MM.1S (cell line): Measurements from ENCODE around the gene LACTB.

Experiments used
- DNase-seq: peaks from one replicate; pipeline ENCODE4 v3.0.0-alpha.2; 2015
- H2AFZ ChIP-seq: fragments of 300-600 bp; sonication (generic); 2 replicates; pipeline ENCODE4 v1.6.0; 2016; ENCODE audit warnings: antibody characterized with exemption, low read length
- H3F3A ChIP-seq: fragments of 300-600 bp; sonication (generic); 2 replicates; pipeline ENCODE4 v1.6.1; 2016; ENCODE audit warnings: mild to moderate bottlenecking, antibody characterized with exemption, low read length, moderate library complexity, mixed read lengths; ENCODE audit not compliant: insufficient read depth
- H3K27ac ChIP-seq: fragments of 300-600 bp; sonication (generic); 2 replicates; pipeline ENCODE4 v1.5.1; 2016; ENCODE audit warnings: mild to moderate bottlenecking, low read length
- H3K27me3 ChIP-seq: fragments of 300-600 bp; sonication (generic); replicated peaks from 2 replicates; pipeline ENCODE4 v1.6.0; 2016; ENCODE audit warnings: low read length; ENCODE audit not compliant: insufficient read depth
- H3K36me3 ChIP-seq: fragments of 300-600 bp; sonication (generic); replicated peaks from 2 replicates; pipeline ENCODE4 v1.6.1; 2016; ENCODE audit warnings: mild to moderate bottlenecking, low read length, mixed read lengths; ENCODE audit not compliant: insufficient read depth
- H3K4me1 ChIP-seq: fragments of 300-600 bp; sonication (generic); 2 replicates; pipeline ENCODE4 v1.6.1; 2016; ENCODE audit warnings: low read length, mixed read lengths
- H3K4me2 ChIP-seq: fragments of 300-600 bp; sonication (generic); 2 replicates; pipeline ENCODE4 v1.6.0; 2016; ENCODE audit warnings: low read depth, low read length
- H3K4me3 ChIP-seq: fragments of 300-600 bp; sonication (generic); 2 replicates; pipeline ENCODE4 v1.5.1; 2016; ENCODE audit warnings: low read length, mixed read lengths
- H3K79me2 ChIP-seq: fragments of 300-600 bp; sonication (generic); 2 replicates; pipeline ENCODE4 v1.6.1; 2016; ENCODE audit warnings: mixed run types, low read length, mixed read lengths
- H3K9ac ChIP-seq: fragments of 300-600 bp; sonication (generic); 2 replicates; pipeline ENCODE4 v1.6.1; 2016; ENCODE audit warnings: low read length, mixed read lengths
- H3K9me2 ChIP-seq: fragments of 300-600 bp; sonication (generic); replicated peaks from 2 replicates; pipeline ENCODE4 v1.6.1; 2016; ENCODE audit warnings: mild to moderate bottlenecking, low read length, mixed read lengths; ENCODE audit not compliant: insufficient read depth
- H3K9me3 ChIP-seq: fragments of 300-600 bp; sonication (generic); replicated peaks from 2 replicates; pipeline ENCODE4 v1.6.1; 2016; ENCODE audit warnings: mild to moderate bottlenecking, low read length, mixed read lengths; ENCODE audit not compliant: insufficient read depth
- H4K20me1 ChIP-seq: fragments of 300-600 bp; sonication (generic); 2 replicates; pipeline ENCODE4 v1.6.1; 2016; ENCODE audit warnings: mild to moderate bottlenecking, low read length, moderate library complexity, mixed read lengths; ENCODE audit not compliant: insufficient read depth
- CTCF ChIP-seq: fragments of 300-600 bp; sonication (generic); IDR thresholded peaks from 2 replicates; pipeline ENCODE4 v1.5.1; 2016; ENCODE audit warnings: antibody characterized with exemption, low read length, mixed read lengths
- EZH2 ChIP-seq: fragments of 300-600 bp; sonication (generic); optimal IDR thresholded peaks from 2 replicates; pipeline ENCODE3; 2017; ENCODE audit warnings: low read depth, mild to moderate bottlenecking, antibody characterized with exemption, low read length, mixed read lengths
- EZH2phosphoT487 ChIP-seq: fragments of 300-600 bp; sonication (generic); IDR thresholded peaks from 2 replicates; pipeline ENCODE4 v1.6.1; 2018; ENCODE audit warnings: antibody characterized with exemption, low read length

The LACTB gene

GRCh38 chr15:63080634-63081250 lies 40.9 kb upstream of the LACTB start:
- no peak overlapping the region for H3K9ac ChIP-seq
- H3K4me1 ChIP-seq, result no peaks in the 10 kb centered on the region
- no peak for DNase-seq
- no peaks in the 10 kb centered on the region for H3K9me2 ChIP-seq
- H3K79me2 ChIP-seq, result no peaks in the 10 kb centered on the region
- no peak overlapping the region for H3K4me2 ChIP-seq
- H3K4me3 ChIP-seq, result no peak overlapping the region
- no peaks in the 10 kb centered on the region for H3K36me3 ChIP-seq
- no peak for TF ChIP-seq EZH2phosphoT487
- no peak for TF ChIP-seq EZH2
- no peak for TF ChIP-seq CTCF
- no peaks in the 10 kb centered on the region for H3K9me3 ChIP-seq
- no peak overlapping the region for H3K27ac ChIP-seq
- H2AFZ ChIP-seq, result no peak overlapping the region
- no peaks in the 10 kb centered on the region for H3F3A ChIP-seq
- no peaks in the 10 kb centered on the region for H4K20me1 ChIP-seq
- no peaks in the 10 kb centered on the region for H3K27me3 ChIP-seq

- Histone ChIP-seq H3K4me2 (no peak overlapping the region), H3K9me3 (no peaks in the 10 kb centered on the region), H3K9me2 (no peaks in the 10 kb centered on the region), H3K9ac (no peak overlapping the region), H3F3A (no peaks in the 10 kb centered on the region), H3K27me3 (no peaks in the 10 kb centered on the region), H3K79me2 (no peaks in the 10 kb centered on the region), H3K4me3 (no peak overlapping the region), H4K20me1 (no peaks in the 10 kb centered on the region), H3K4me1 (no peaks in the 10 kb centered on the region), H3K36me3 (no peaks in the 10 kb centered on the region), H3K27ac (no peak overlapping the region), H2AFZ (no peak overlapping the region)
- no peak for TF ChIP-seq EZH2phosphoT487
- TF ChIP-seq EZH2, result no peak
- TF ChIP-seq CTCF, result no peak
- no peak for DNase-seq
Measured at GRCh38 chr15:63082366-63082765, 39.3 kb upstream of the LACTB start.

- no peaks in the 10 kb centered on the region for H3F3A ChIP-seq
- H3K9ac ChIP-seq, result no peak overlapping the region
- no peaks in the 10 kb centered on the region for H3K36me3 ChIP-seq
- DNase-seq, result no peak
- H3K27ac ChIP-seq, result no peak overlapping the region
- TF ChIP-seq EZH2 (no peak), CTCF (no peak), EZH2phosphoT487 (no peak)
- no peaks in the 10 kb centered on the region for H3K79me2 ChIP-seq
- H3K9me2 ChIP-seq, result no peaks in the 10 kb centered on the region
- H3K4me2 ChIP-seq, result no peak overlapping the region
- no peak overlapping the region for H2AFZ ChIP-seq
- no peaks in the 10 kb centered on the region for H3K9me3 ChIP-seq
- H4K20me1 ChIP-seq, result no peaks in the 10 kb centered on the region
- no peak overlapping the region for H3K4me3 ChIP-seq
- no peaks in the 10 kb centered on the region for H3K27me3 ChIP-seq
- H3K4me1 ChIP-seq, result no peaks in the 10 kb centered on the region
Measured at GRCh38 chr15:63083044-63083443, 38.6 kb upstream of the LACTB start.
